HepG2 (cell line): ENCODE data around the gene IYD. TPM values are rescaled to one million over a fixed set of nuclear protein-coding genes. Genes with fewer than 3 reads are reported as not detected.

Source experiments
- ATAC-seq: fragments of 200-7000 bp; cut with Tn5 transposase; 3 replicates; pipeline ENCODE4 v1.9.1; 2020; ENCODE audit warnings: mild to moderate bottlenecking, moderate library complexity
- BruUV-seq: library from RNA; stranded (reverse); fragments of 400-500 nt; replicated peaks from 2 replicates; lab custom pipeline; 2021; lab: Mats Ljungman, UMichigan
- CTCF ChIA-PET: fragments of 300-600 bp; formaldehyde crosslinking; extraction: SDS; loops from one replicate; lab custom pipeline; 2021; ENCODE audit warnings: low total read pairs, inconsistent platforms, low intra/inter-chr PET ratio; lab: Yijun Ruan, JAX
- POLR2A ChIA-PET: fragments of 350-600 bp; sonication (Branson Sonifier 250); formaldehyde crosslinking; loops from one replicate; lab custom pipeline; 2020; ENCODE audit warnings: antibody characterized with exemption, inconsistent platforms; lab: Yijun Ruan, JAX
- DNase-seq: peaks from one replicate; pipeline ENCODE4 v3.0.0-alpha.2; 2015; ENCODE audit warnings: low spot score
- FAIRE-seq: peaks from 3 replicates; lab custom pipeline; 2011; peaks lifted over from hg19 to GRCh38; lab: Jason Lieb, UNC
- H2AFZ ChIP-seq: one replicate; pipeline ENCODE4 v1.6.1; 2011; ENCODE audit warnings: low read length, inconsistent platforms
- H3K27ac ChIP-seq: fragments of 300-600 bp; 3 replicates; pipeline ENCODE4 v1.8.0; 2011; ENCODE audit warnings: mixed run types, mild to moderate bottlenecking, mixed read lengths, low read length, inconsistent platforms; ENCODE audit not compliant: insufficient read depth; ENCODE audit errors: extremely low read length
- H3K27me3 ChIP-seq, 2 experiments: fragments of 200-600 bp in 1 of 2; 2 replicates in 1 of 2; 3 replicates in 1 of 2; pipeline versions ENCODE4 v1.6.0 to v1.8.0; 2011; ENCODE audit warnings: low read length in 2 of 2, mild to moderate bottlenecking in 2 of 2, moderate library complexity in 2 of 2, inconsistent platforms in 1 of 2; ENCODE audit not compliant: insufficient read depth in 2 of 2, control insufficient read depth in 1 of 2
- H3K36me3 ChIP-seq, 2 experiments: fragments of 200-600 bp in 1 of 2; replicated peaks in 1 of 2; 2 replicates in 1 of 2; 3 replicates in 1 of 2; pipeline versions ENCODE4 v1.5.1 to v1.8.0; 2011; ENCODE audit warnings: low read length in 2 of 2, inconsistent platforms in 1 of 2; ENCODE audit not compliant: insufficient read depth in 2 of 2, control insufficient read depth in 1 of 2
- H3K4me1 ChIP-seq: 2 replicates; pipeline ENCODE4 v1.5.1; 2012; ENCODE audit warnings: low read length, inconsistent platforms; ENCODE audit not compliant: insufficient read depth
- H3K4me2 ChIP-seq: 2 replicates; pipeline ENCODE4 v1.6.0; 2011; ENCODE audit warnings: low read depth, low read length, inconsistent platforms
- H3K4me3 ChIP-seq, 3 experiments: fragments of 200-600 bp in 1 of 3; sonication (generic), shearing (Covaris generic) in 1 of 3; replicated peaks in 1 of 3; 2 replicates each; pipeline ENCODE4 v1.5.1; 2011 to 2016; ENCODE audit warnings: low read length in 3 of 3, inconsistent platforms in 2 of 3, low read depth in 2 of 3, mild to moderate bottlenecking in 2 of 3, control low read depth in 1 of 3, mixed read lengths in 1 of 3; ENCODE audit not compliant: insufficient read depth in 1 of 3
- H3K79me2 ChIP-seq: one replicate; pipeline ENCODE4 v1.6.1; 2011; ENCODE audit warnings: low read length, inconsistent platforms; ENCODE audit not compliant: insufficient read depth
- H3K9ac ChIP-seq: 2 replicates; pipeline ENCODE4 v1.6.0; 2011; ENCODE audit warnings: mild to moderate bottlenecking, low read depth, low read length, inconsistent platforms; ENCODE audit not compliant: insufficient read depth
- H3K9me3 ChIP-seq: 2 replicates; pipeline ENCODE4 v1.5.1; 2012; ENCODE audit warnings: mild to moderate bottlenecking, low read length
- H4K20me1 ChIP-seq: 2 replicates; pipeline ENCODE4 v1.6.0; 2011; ENCODE audit warnings: inconsistent platforms, mild to moderate bottlenecking, low read length, moderate library complexity; ENCODE audit not compliant: insufficient read depth
- MTA3 ChIP-seq: sonication (generic); formaldehyde crosslinking; IDR thresholded peaks from 2 replicates; pipeline ENCODE4 v1.4.0; 2020; ENCODE audit warnings: missing genetic modification reagents
- NFE2L1 ChIP-seq: sonication (generic); formaldehyde crosslinking; IDR thresholded peaks from 2 replicates; pipeline ENCODE4 v1.4.0; 2020; ENCODE audit warnings: missing genetic modification reagents, mild to moderate bottlenecking, borderline replicate concordance
- U2AF1 ChIP-seq: fragments of 200-400 bp; formaldehyde crosslinking; optimal IDR thresholded peaks from 2 replicates; pipeline ENCODE3; 2017; ENCODE audit warnings: mild to moderate bottlenecking, low read depth, low read length
- ZFP36 ChIP-seq: fragments of 150-350 bp; IDR thresholded peaks from 2 replicates; pipeline ENCODE4 v1.6.1; 2018; ENCODE audit warnings: borderline replicate concordance, low read length, low read depth; ENCODE audit not compliant: partially characterized antibody
- ZMYM4 ChIP-seq: sonication (generic); formaldehyde crosslinking; IDR thresholded peaks from 2 replicates; pipeline ENCODE4 v1.8.1; 2023; ENCODE audit warnings: mild to moderate bottlenecking, missing genetic modification reagents
- ZNF367 ChIP-seq: sonication (generic); formaldehyde crosslinking; IDR thresholded peaks from 2 replicates; pipeline ENCODE4 v1.4.0; 2020; ENCODE audit warnings: missing genetic modification reagents, borderline replicate concordance
- ZNF737 ChIP-seq: sonication (generic); formaldehyde crosslinking; IDR thresholded peaks from 2 replicates; pipeline ENCODE4 v1.5.0; 2020; ENCODE audit warnings: missing genetic modification reagents, mild to moderate bottlenecking, borderline replicate concordance
- ZNF788 ChIP-seq: sonication (generic); formaldehyde crosslinking; IDR thresholded peaks from 2 replicates; pipeline ENCODE4 v1.5.0; 2020; ENCODE audit warnings: mild to moderate bottlenecking, missing genetic modification reagents, borderline replicate concordance
- WGBS: methylation state at CpG from one replicate; pipeline ENCODE4 v1.1.6; 2017; ENCODE audit warnings: low lambda C conversion rate; 5-methylcytosine and 5-hydroxymethylcytosine counted together
- in situ Hi-C: cut with HindIII; loops from 2 replicates; pipeline ENCODE4 v1.10.0; 2017; ENCODE audit warnings: low pct_unique_long_range_greater_than_20kb; ENCODE audit not compliant: extremely low pct_ligation_motif_present
- intact Hi-C: fragments of 100-400 bp; cut with micrococcal nuclease; formaldehyde crosslinking; loops from one replicate; pipeline ENCODE4 v1.10.0; 2022; ENCODE audit not compliant: unreplicated experiment
- polyA plus RNA-seq, 8 experiments: library from polyadenylated mRNA; depleted of rRNA in 3 of 8; stranded (reverse) in 7 of 8; unstranded in 1 of 8; fragments of >200 nt; fragmentation: Illumina TruSeq in 4 of 8; extraction: Trizol in 4 of 8; gene quantifications; 2 replicates each; pipeline versions ENCODE4 v1.2.1 to v1.2.3, GENCODE V29; 2011 to 2016; ENCODE audit warnings: low read depth in 4 of 8, missing spikeins in 1 of 8, mixed read lengths in 1 of 8; ENCODE audit not compliant: insufficient read depth in 1 of 8
- total RNA-seq, 5 experiments: library from RNA; depleted of rRNA; stranded (reverse); fragments of >200 nt; fragmentation: Illumina TruSeq; extraction: Trizol; gene quantifications; 2 replicates each; pipeline ENCODE4 v1.2.3, GENCODE V29; 2016; ENCODE audit warnings: low read depth in 1 of 5
- TF ChIP-seq, protein P1 (sequence below): sonication (generic); formaldehyde crosslinking; IDR thresholded peaks from 2 replicates; pipeline ENCODE4 v1.8.0; 2022; ENCODE audit warnings: mild to moderate bottlenecking, missing genetic modification reagents, moderate library complexity
- TF ChIP-seq, protein P2 (sequence below): sonication (generic); formaldehyde crosslinking; IDR thresholded peaks from 2 replicates; pipeline ENCODE4 v1.4.0; 2020; ENCODE audit warnings: missing genetic modification reagents, borderline replicate concordance

IYD gene
- total and polyA plus RNA-seq, 2 of the 13 experiments (the other 11 are each of a cell fraction or from before 2014, with no cell fraction given): 0.01 to 0.46 TPM

- Histone ChIP-seq H3K4me2 (no peak overlapping the region), H3K79me2 (no peaks in the 10 kb centered on the region), H3K4me3 (no peak overlapping the region), H4K20me1 (no peaks in the 10 kb centered on the region), H3K27ac (no peak overlapping the region), H3K9ac (no peak overlapping the region), H3K27me3 (no peaks in the 10 kb centered on the region), H2AFZ (no peak overlapping the region), H3K9me3 (no peaks in the 10 kb centered on the region), H3K4me1 (no peaks in the 10 kb centered on the region), H3K36me3 (no peaks in the 10 kb centered on the region)
- intact Hi-C loops: no loop called here
- BruUV-seq: no TSS peak
- FAIRE-seq (no peak), ATAC-seq (no peak), DNase-seq (no peak)
- in situ Hi-C loops: no loop called here
- TF ChIP-seq ZMYM4 (CRISPR knock-in tag) (no peak), MTA3 (CRISPR knock-in tag) (no peak), NFE2L1 (CRISPR knock-in tag) (no peak), ZNF367 (no peak), U2AF1 (no peak), ZFP36 (no peak), ZNF788 (CRISPR knock-in tag) (no peak), ZNF737 (CRISPR knock-in tag) (no peak)
- TF ChIP-seq, protein P1, sequence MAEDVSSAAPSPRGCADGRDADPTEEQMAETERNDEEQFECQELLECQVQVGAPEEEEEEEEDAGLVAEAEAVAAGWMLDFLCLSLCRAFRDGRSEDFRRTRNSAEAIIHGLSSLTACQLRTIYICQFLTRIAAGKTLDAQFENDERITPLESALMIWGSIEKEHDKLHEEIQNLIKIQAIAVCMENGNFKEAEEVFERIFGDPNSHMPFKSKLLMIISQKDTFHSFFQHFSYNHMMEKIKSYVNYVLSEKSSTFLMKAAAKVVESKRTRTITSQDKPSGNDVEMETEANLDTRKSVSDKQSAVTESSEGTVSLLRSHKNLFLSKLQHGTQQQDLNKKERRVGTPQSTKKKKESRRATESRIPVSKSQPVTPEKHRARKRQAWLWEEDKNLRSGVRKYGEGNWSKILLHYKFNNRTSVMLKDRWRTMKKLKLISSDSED (CRISPR knock-in tag): no peak
- TF ChIP-seq, protein P2, sequence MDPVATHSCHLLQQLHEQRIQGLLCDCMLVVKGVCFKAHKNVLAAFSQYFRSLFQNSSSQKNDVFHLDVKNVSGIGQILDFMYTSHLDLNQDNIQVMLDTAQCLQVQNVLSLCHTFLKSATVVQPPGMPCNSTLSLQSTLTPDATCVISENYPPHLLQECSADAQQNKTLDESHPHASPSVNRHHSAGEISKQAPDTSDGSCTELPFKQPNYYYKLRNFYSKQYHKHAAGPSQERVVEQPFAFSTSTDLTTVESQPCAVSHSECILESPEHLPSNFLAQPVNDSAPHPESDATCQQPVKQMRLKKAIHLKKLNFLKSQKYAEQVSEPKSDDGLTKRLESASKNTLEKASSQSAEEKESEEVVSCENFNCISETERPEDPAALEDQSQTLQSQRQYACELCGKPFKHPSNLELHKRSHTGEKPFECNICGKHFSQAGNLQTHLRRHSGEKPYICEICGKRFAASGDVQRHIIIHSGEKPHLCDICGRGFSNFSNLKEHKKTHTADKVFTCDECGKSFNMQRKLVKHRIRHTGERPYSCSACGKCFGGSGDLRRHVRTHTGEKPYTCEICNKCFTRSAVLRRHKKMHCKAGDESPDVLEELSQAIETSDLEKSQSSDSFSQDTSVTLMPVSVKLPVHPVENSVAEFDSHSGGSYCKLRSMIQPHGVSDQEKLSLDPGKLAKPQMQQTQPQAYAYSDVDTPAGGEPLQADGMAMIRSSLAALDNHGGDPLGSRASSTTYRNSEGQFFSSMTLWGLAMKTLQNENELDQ (CRISPR knock-in tag): no peak
- ChIA-PET POLR2A (no interaction called here), CTCF (no interaction called here)
- 21% methylated on average over 6 of the region's 6 CpGs for whole genome bisulfite sequencing
Measured at GRCh38 chr6:150444308-150444707, 75.5 kb downstream of the IYD start.
